H9 (cell line): ENCODE results near the gene TMIGD2. TPM values are rescaled to one million over a fixed set of nuclear protein-coding genes. Genes with fewer than 3 reads are reported as not detected.

Experiments
- DNase-seq: peaks from one replicate; pipeline ENCODE4 v3.0.0-alpha.2; 2017
- H2AFZ ChIP-seq: one replicate; pipeline ENCODE4 v1.6.1; 2013; ENCODE audit warnings: mild to moderate bottlenecking, low read length, control low read depth, moderate library complexity
- H2AK5ac ChIP-seq: 2 replicates; pipeline ENCODE4 v1.6.1; 2013; ENCODE audit warnings: low read length, control low read depth, mixed read lengths; ENCODE audit not compliant: insufficient read length
- H2BK120ac ChIP-seq: one replicate; pipeline ENCODE4 v1.6.1; 2013; ENCODE audit warnings: low read depth, mild to moderate bottlenecking, low read length, control low read depth, inconsistent platforms; ENCODE audit not compliant: poor library complexity, severe bottlenecking
- H2BK12ac ChIP-seq: 2 replicates; pipeline ENCODE4 v1.6.1; 2013; ENCODE audit warnings: low read length, control low read depth, mixed read lengths, low read depth; ENCODE audit not compliant: insufficient read length
- H2BK15ac ChIP-seq: 2 replicates; pipeline ENCODE4 v1.6.1; 2013; ENCODE audit warnings: low read depth, low read length, control low read depth
- H2BK20ac ChIP-seq: one replicate; pipeline ENCODE4 v1.6.1; 2013; ENCODE audit warnings: low read depth, mild to moderate bottlenecking, low read length, control low read depth, inconsistent platforms; ENCODE audit not compliant: poor library complexity, severe bottlenecking
- H2BK5ac ChIP-seq: 2 replicates; pipeline ENCODE4 v1.6.1; 2013; ENCODE audit warnings: low read length, control low read depth, mixed read lengths; ENCODE audit not compliant: insufficient read length
- H3K14ac ChIP-seq: 2 replicates; pipeline ENCODE4 v1.6.1; 2013; ENCODE audit warnings: low read length, control low read depth; ENCODE audit not compliant: insufficient read depth
- H3K18ac ChIP-seq: 2 replicates; pipeline ENCODE4 v1.6.1; 2013; ENCODE audit warnings: low read depth, mild to moderate bottlenecking, mixed read lengths, low read length, control low read depth; ENCODE audit not compliant: insufficient read length
- H3K23ac ChIP-seq: 2 replicates; pipeline ENCODE4 v1.6.1; 2013; ENCODE audit warnings: low read length, control low read depth, mixed read lengths, low read depth; ENCODE audit not compliant: insufficient read length
- H3K23me2 ChIP-seq: 2 replicates; pipeline ENCODE4 v1.6.1; 2013; ENCODE audit warnings: low read depth, mild to moderate bottlenecking, mixed read lengths, low read length, control low read depth; ENCODE audit not compliant: insufficient read length, poor library complexity, severe bottlenecking
- H3K27ac ChIP-seq: 2 replicates; pipeline ENCODE4 v1.5.1; 2013; ENCODE audit warnings: low read length, control low read depth, mixed read lengths, low read depth; ENCODE audit not compliant: insufficient read length
- H3K27me3 ChIP-seq: 2 replicates; pipeline ENCODE4 v1.6.1; 2013; ENCODE audit warnings: low read length, control low read depth, inconsistent platforms; ENCODE audit not compliant: insufficient read depth
- H3K4ac ChIP-seq: 2 replicates; pipeline ENCODE4 v1.6.1; 2013; ENCODE audit warnings: low read depth, mild to moderate bottlenecking, control low read depth, inconsistent platforms, low read length, moderate library complexity
- H3K4me1 ChIP-seq: 2 replicates; pipeline ENCODE4 v1.6.1; 2013; ENCODE audit warnings: low read length, control low read depth, inconsistent platforms; ENCODE audit not compliant: insufficient read depth
- H3K4me2 ChIP-seq: 2 replicates; pipeline ENCODE4 v1.6.1; 2013; ENCODE audit warnings: low read length, control low read depth, mixed read lengths; ENCODE audit not compliant: insufficient read length, insufficient read depth
- H3K56ac ChIP-seq: 2 replicates; pipeline ENCODE4 v1.6.1; 2013; ENCODE audit warnings: low read depth, mild to moderate bottlenecking, mixed read lengths, low read length, control low read depth; ENCODE audit not compliant: insufficient read length
- H3K79me1 ChIP-seq: 2 replicates; pipeline ENCODE4 v1.6.1; 2013; ENCODE audit warnings: low read depth, mild to moderate bottlenecking, moderate library complexity, low read length, control low read depth, inconsistent platforms; ENCODE audit not compliant: insufficient read depth, poor library complexity, severe bottlenecking
- H3K79me2 ChIP-seq: 2 replicates; pipeline ENCODE4 v1.6.1; 2013; ENCODE audit warnings: low read length, control low read depth, inconsistent platforms; ENCODE audit not compliant: insufficient read depth
- H3K9ac ChIP-seq: 2 replicates; pipeline ENCODE4 v1.6.1; 2013; ENCODE audit warnings: low read length, control low read depth, mixed read lengths; ENCODE audit not compliant: insufficient read length; ENCODE audit errors: extremely low read depth
- H3K9me3 ChIP-seq: one replicate; pipeline ENCODE4 v1.6.1; 2013; ENCODE audit warnings: low read depth, low read length, inconsistent platforms; ENCODE audit not compliant: control insufficient read depth
- H3T11ph ChIP-seq: one replicate; pipeline ENCODE4 v1.6.1; 2013; ENCODE audit warnings: mild to moderate bottlenecking, low read length, control low read depth, inconsistent platforms
- H4K20me1 ChIP-seq: one replicate; pipeline ENCODE4 v1.6.1; 2013; ENCODE audit not compliant: control insufficient read depth, insufficient read length, insufficient read depth
- H4K5ac ChIP-seq: 2 replicates; pipeline ENCODE4 v1.6.1; 2013; ENCODE audit warnings: low read depth, mild to moderate bottlenecking, mixed read lengths, low read length, control low read depth; ENCODE audit not compliant: insufficient read length
- H4K8ac ChIP-seq: replicated peaks from 2 replicates; pipeline ENCODE4 v1.6.1; 2013; ENCODE audit warnings: low read length, control low read depth, mixed read lengths, low read depth; ENCODE audit not compliant: insufficient read length
- H4K91ac ChIP-seq: 2 replicates; pipeline ENCODE4 v1.6.1; 2013; ENCODE audit warnings: low read depth, mild to moderate bottlenecking, moderate library complexity, mixed read lengths, low read length, control low read depth; ENCODE audit not compliant: insufficient read length
- H3K27ac Mint-ChIP-seq, 3 experiments: 2 replicates in 2 of 3; 3 replicates in 1 of 3; pipeline ENCODE4 v1.8.0; 2020 to 2021; ENCODE audit warnings: mixed read lengths in 3 of 3, mild to moderate bottlenecking in 1 of 3, moderate library complexity in 1 of 3
- H3K27me3 Mint-ChIP-seq: 2 replicates; pipeline ENCODE4 v1.8.0; 2021; ENCODE audit warnings: low read depth, mild to moderate bottlenecking, moderate library complexity, mixed read lengths
- H3K36me3 Mint-ChIP-seq, 3 experiments: 2 replicates in 2 of 3; 3 replicates in 1 of 3; pipeline ENCODE4 v1.8.0; 2020 to 2021; ENCODE audit warnings: low read depth in 3 of 3, mixed read lengths in 3 of 3; ENCODE audit not compliant: insufficient read depth in 1 of 3
- H3K4me1 Mint-ChIP-seq, 2 experiments: 2 replicates each; pipeline ENCODE4 v1.8.0; 2020; ENCODE audit warnings: mixed read lengths in 2 of 2
- H3K4me3 Mint-ChIP-seq, 2 experiments: 2 replicates in 1 of 2; 3 replicates in 1 of 2; pipeline ENCODE4 v1.8.0; 2020 to 2021; ENCODE audit warnings: mild to moderate bottlenecking in 2 of 2, mixed read lengths in 2 of 2, moderate library complexity in 1 of 2
- H3K9me3 Mint-ChIP-seq, 2 experiments: 2 replicates in 1 of 2; 3 replicates in 1 of 2; pipeline ENCODE4 v1.8.0; 2020; ENCODE audit warnings: mild to moderate bottlenecking in 2 of 2, mixed read lengths in 2 of 2, moderate library complexity in 1 of 2
- CTCF ChIP-seq: fragments of 200-600 bp; sonication (generic); conservative IDR thresholded peaks from 3 replicates; pipeline ENCODE4 v1.8.0; 2021; ENCODE audit warnings: antibody characterized with exemption, mild to moderate bottlenecking
- WGBS: extraction: QIAGEN DNeasy Blood & Tissue Kit; methylation state at CpG from one replicate; pipeline ENCODE4 v1.1.7; 2013; ENCODE audit warnings: missing lambda C conversion rate, low lambda C conversion rate, mixed read lengths; ENCODE audit not compliant: insufficient read length; ENCODE audit errors: extremely low coverage; 5-methylcytosine and 5-hydroxymethylcytosine counted together
- total RNA-seq: library from RNA; stranded (reverse); gene quantifications from 2 replicates; pipeline ENCODE4 v1.2.1, GENCODE V29; 2021

Gene TMIGD2
- total RNA-seq, 1 experiment from 2014 or later, result 0.26 TPM

GRCh38 chr19:4257025-4257424 lies 45.2 kb downstream of the TMIGD2 start:
- Histone ChIP-seq H3K79me2 (no peaks in the 10 kb centered on the region), H3K4me2 (no peak overlapping the region), H3K18ac (no peak overlapping the region), H3K23ac (no peak overlapping the region), H3K9me3 (peaks cover 8% of the 10 kb centered on the region), H3K14ac (no peak overlapping the region), H3K79me1 (no peaks in the 10 kb centered on the region), H2AFZ (no peak overlapping the region), H3K4me1 (no peaks in the 10 kb centered on the region), H3K4ac (no peak overlapping the region), H4K20me1 (no peaks in the 10 kb centered on the region), H4K91ac (no peak overlapping the region), H2BK5ac (no peak overlapping the region), H2BK15ac (no peak overlapping the region), H4K5ac (no peak overlapping the region), H4K8ac (no peak overlapping the region), H3K56ac (no peak overlapping the region), H3K23me2 (no peaks in the 10 kb centered on the region), H3K9ac (no peak overlapping the region), H2BK20ac (no peak overlapping the region), H3K27me3 (no peaks in the 10 kb centered on the region), H3T11ph (no peak overlapping the region), H3K27ac (no peak overlapping the region), H2AK5ac (no peak overlapping the region), H2BK12ac (no peak overlapping the region), H2BK120ac (no peak overlapping the region)
- no peak for DNase-seq
- H3K36me3 Mint-ChIP-seq, result peaks cover 51 to 79% (median 71%) of the 10 kb centered on the region in 3 experiments
- H3K27me3 Mint-ChIP-seq, result no peaks in the 10 kb centered on the region
- no CpG with 5 or more reads among the region's 6 CpGs for WGBS
- TF ChIP-seq CTCF, result no peak
- no peak overlapping the region for H3K4me3 Mint-ChIP-seq
- H3K4me1 Mint-ChIP-seq, result no peaks in the 10 kb centered on the region
- H3K9me3 Mint-ChIP-seq, result peaks cover 21 to 31% of the 10 kb centered on the region in 2 experiments
- H3K27ac Mint-ChIP-seq, result no peak overlapping the region
